NB4 (cell line): Measurements from ENCODE around the gene SRGAP1.

Source experiments
- CTCF ChIP-seq: IDR thresholded peaks from one replicate; pipeline ENCODE4 v1.5.1; 2012; ENCODE audit warnings: low read depth, low read length
- MYC ChIP-seq: IDR thresholded peaks from 2 replicates; pipeline ENCODE4 v1.6.1; 2011; ENCODE audit warnings: low read depth, low read length
- POLR2A ChIP-seq: IDR thresholded peaks from 2 replicates; pipeline ENCODE4 v1.6.1; 2011; ENCODE audit warnings: mild to moderate bottlenecking; ENCODE audit not compliant: insufficient read length; ENCODE audit errors: extremely low read depth

- TF ChIP-seq POLR2A, result no peak
- no peak for TF ChIP-seq CTCF
- TF ChIP-seq MYC, result no peak
Observed at GRCh38 chr12:64064706-64065105, 220.2 kb downstream of the SRGAP1 start.
